WTC11 (cell line): Measurements from ENCODE around the gene PKP4. TPM values are rescaled to one million over a fixed set of nuclear protein-coding genes. Genes with fewer than 3 reads are reported as not detected.
A peak's percentile ranks its signal among the peaks of the same experiment; 100 is the strongest.

Source experiments
- ATAC-seq: fragments of 200-7000 bp; cut with Tn5 transposase; 2 replicates; pipeline ENCODE4 v1.10.0; 2021; ENCODE audit warnings: mild to moderate bottlenecking, moderate library complexity
- CTCF ChIA-PET: fragments of 300-600 bp; sonication (Branson Sonifier 250); formaldehyde crosslinking; loops from one replicate; lab custom pipeline; 2021; ENCODE audit warnings: antibody characterized with exemption; lab: Charles Lee
- POLR2A ChIA-PET: fragments of 350-600 bp; sonication (Branson Sonifier 250); formaldehyde crosslinking; loops from one replicate; lab custom pipeline; 2021; ENCODE audit warnings: antibody characterized with exemption; lab: Charles Lee
- DNase-seq: peaks from one replicate; pipeline ENCODE4 v3.0.0; 2021; ENCODE audit warnings: low spot score
- H3K27ac Mint-ChIP-seq: 2 replicates; pipeline ENCODE4 v1.8.0; 2021; ENCODE audit warnings: mixed read lengths
- H3K27me3 Mint-ChIP-seq: 2 replicates; pipeline ENCODE4 v1.8.0; 2021; ENCODE audit warnings: low read depth, mild to moderate bottlenecking, moderate library complexity, mixed read lengths
- H3K36me3 Mint-ChIP-seq: 2 replicates; pipeline ENCODE4 v1.8.0; 2021; ENCODE audit warnings: mixed read lengths
- H3K4me1 Mint-ChIP-seq: 2 replicates; pipeline ENCODE4 v1.8.0; 2022; ENCODE audit warnings: mixed read lengths
- H3K4me3 Mint-ChIP-seq: 2 replicates; pipeline ENCODE4 v1.8.0; 2021; ENCODE audit warnings: mild to moderate bottlenecking, moderate library complexity, mixed read lengths
- H3K9me3 Mint-ChIP-seq: 2 replicates; pipeline ENCODE4 v1.8.0; 2021; ENCODE audit warnings: mixed read lengths
- MXD4 ChIP-seq: fragments of 250-450 bp; sonication (Bioruptor Pico); IDR thresholded peaks from 2 replicates; pipeline ENCODE4 v1.8.0; 2021; ENCODE audit warnings: mild to moderate bottlenecking, moderate library complexity, borderline replicate concordance
- NR2C2 ChIP-seq: sonication (generic); formaldehyde crosslinking; IDR thresholded peaks from 2 replicates; pipeline ENCODE4 v1.8.0; 2022; ENCODE audit warnings: mild to moderate bottlenecking, missing genetic modification reagents
- SMAD4 ChIP-seq: sonication (generic); formaldehyde crosslinking; IDR thresholded peaks from 2 replicates; pipeline ENCODE4 v1.8.0; 2022; ENCODE audit warnings: mild to moderate bottlenecking, missing genetic modification reagents
- TEAD1 ChIP-seq: sonication (generic); formaldehyde crosslinking; IDR thresholded peaks from 2 replicates; pipeline ENCODE4 v1.8.0; 2022; ENCODE audit warnings: mild to moderate bottlenecking, missing genetic modification reagents
- total RNA-seq: library from RNA; stranded (reverse); gene quantifications from 3 replicates; pipeline ENCODE4 v1.2.3, GENCODE V29; 2021
- TF ChIP-seq, protein P1 (sequence below): sonication (generic); formaldehyde crosslinking; IDR thresholded peaks from 2 replicates; pipeline ENCODE4 v1.8.1; 2022; ENCODE audit warnings: missing genetic modification reagents, borderline replicate concordance
- TF ChIP-seq, protein P2 (sequence below): sonication (generic); formaldehyde crosslinking; IDR thresholded peaks from 2 replicates; pipeline ENCODE4 v1.8.0; 2022; ENCODE audit warnings: mild to moderate bottlenecking, missing genetic modification reagents
- TF ChIP-seq, protein P3 (sequence below): sonication (generic); formaldehyde crosslinking; IDR thresholded peaks from 2 replicates; pipeline ENCODE4 v1.8.1; 2022; ENCODE audit warnings: low read depth, mild to moderate bottlenecking, moderate library complexity, missing genetic modification reagents, borderline replicate concordance
- TF ChIP-seq, protein P4 (sequence below): sonication (generic); formaldehyde crosslinking; IDR thresholded peaks from 2 replicates; pipeline ENCODE4 v1.8.1; 2022; ENCODE audit warnings: mild to moderate bottlenecking, moderate library complexity, missing genetic modification reagents
- TF ChIP-seq, protein P5 (sequence below): fragments of 250-450 bp; sonication (Bioruptor Pico); conservative IDR thresholded peaks from 2 replicates; pipeline ENCODE4 v1.9.0; 2021; ENCODE audit warnings: mild to moderate bottlenecking
- TF ChIP-seq, protein P6 (sequence below): sonication (generic); formaldehyde crosslinking; IDR thresholded peaks from 2 replicates; pipeline ENCODE4 v1.8.0; 2022; ENCODE audit warnings: missing genetic modification reagents
- TF ChIP-seq, protein P7 (sequence below): sonication (generic); formaldehyde crosslinking; IDR thresholded peaks from 2 replicates; pipeline ENCODE4 v1.8.1; 2023; ENCODE audit warnings: mild to moderate bottlenecking, missing genetic modification reagents, moderate library complexity

Gene PKP4
- total RNA-seq, 1 experiment from 2014 or later: 78.9 TPM

DNA sequence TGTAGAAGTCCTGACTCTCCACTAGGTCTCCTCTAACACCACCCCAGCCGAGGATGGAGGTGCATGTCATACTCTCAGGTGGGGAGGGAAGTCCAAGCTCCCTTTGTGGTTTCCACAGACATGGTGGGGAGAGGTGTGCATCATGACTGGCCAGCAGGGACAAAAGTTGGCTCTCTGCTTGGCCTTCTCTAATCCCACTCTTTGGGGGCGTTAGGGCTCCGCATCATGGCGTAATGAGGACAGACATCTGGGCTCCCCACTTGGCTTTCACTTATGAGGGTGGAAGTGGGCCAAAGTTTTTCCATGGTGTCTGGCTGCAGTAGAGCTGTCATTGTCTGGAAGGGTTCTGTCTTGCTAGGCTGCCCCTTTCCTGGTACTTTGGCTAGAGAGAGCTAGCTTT, 257.7 kb downstream of the PKP4 start (continued):
- TF ChIP-seq, protein P1, sequence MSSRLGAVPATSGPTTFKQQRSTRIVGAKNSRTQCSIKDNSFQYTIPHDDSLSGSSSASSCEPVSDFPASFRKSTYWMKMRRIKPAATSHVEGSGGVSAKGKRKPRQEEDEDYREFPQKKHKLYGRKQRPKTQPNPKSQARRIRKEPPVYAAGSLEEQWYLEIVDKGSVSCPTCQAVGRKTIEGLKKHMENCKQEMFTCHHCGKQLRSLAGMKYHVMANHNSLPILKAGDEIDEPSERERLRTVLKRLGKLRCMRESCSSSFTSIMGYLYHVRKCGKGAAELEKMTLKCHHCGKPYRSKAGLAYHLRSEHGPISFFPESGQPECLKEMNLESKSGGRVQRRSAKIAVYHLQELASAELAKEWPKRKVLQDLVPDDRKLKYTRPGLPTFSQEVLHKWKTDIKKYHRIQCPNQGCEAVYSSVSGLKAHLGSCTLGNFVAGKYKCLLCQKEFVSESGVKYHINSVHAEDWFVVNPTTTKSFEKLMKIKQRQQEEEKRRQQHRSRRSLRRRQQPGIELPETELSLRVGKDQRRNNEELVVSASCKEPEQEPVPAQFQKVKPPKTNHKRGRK (CRISPR knock-in tag): no peak
- no peak for TF ChIP-seq TEAD1 (CRISPR knock-in tag)

DNA sequence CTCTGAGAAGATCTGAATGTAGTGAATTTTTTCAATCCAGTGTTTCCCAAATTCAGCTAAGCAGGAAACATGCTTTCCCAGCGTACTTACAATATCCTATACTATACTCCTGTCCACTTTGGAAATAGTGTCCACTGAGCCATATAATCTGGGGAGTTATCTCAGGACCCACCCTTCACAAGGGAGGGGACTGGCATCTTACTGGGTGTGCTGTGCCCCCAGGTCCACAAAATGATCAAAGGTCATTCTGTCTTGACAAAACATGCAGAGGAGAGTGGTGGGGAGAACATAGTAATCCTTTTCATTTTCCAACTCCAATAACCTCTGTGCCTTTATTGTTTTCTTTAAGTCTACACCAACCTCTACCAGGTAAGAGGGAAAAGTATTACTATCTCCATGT, 258.6 kb downstream of the PKP4 start:
- POLR2A ChIA-PET: no interaction called here
- H3K9me3 Mint-ChIP-seq: peaks cover 15% of the 10 kb centered on the region
- DNase-seq: no peak
- TF ChIP-seq MXD4 (CRISPR knock-in tag) (no peak), NR2C2 (CRISPR knock-in tag) (no peak)
- TF ChIP-seq, protein P2, sequence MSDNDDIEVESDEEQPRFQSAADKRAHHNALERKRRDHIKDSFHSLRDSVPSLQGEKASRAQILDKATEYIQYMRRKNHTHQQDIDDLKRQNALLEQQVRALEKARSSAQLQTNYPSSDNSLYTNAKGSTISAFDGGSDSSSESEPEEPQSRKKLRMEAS (CRISPR knock-in tag): no peak
- TF ChIP-seq, protein P3, sequence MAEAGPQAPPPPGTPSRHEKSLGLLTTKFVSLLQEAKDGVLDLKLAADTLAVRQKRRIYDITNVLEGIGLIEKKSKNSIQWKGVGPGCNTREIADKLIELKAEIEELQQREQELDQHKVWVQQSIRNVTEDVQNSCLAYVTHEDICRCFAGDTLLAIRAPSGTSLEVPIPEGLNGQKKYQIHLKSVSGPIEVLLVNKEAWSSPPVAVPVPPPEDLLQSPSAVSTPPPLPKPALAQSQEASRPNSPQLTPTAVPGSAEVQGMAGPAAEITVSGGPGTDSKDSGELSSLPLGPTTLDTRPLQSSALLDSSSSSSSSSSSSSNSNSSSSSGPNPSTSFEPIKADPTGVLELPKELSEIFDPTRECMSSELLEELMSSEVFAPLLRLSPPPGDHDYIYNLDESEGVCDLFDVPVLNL: no peak
- TF ChIP-seq, protein P4, sequence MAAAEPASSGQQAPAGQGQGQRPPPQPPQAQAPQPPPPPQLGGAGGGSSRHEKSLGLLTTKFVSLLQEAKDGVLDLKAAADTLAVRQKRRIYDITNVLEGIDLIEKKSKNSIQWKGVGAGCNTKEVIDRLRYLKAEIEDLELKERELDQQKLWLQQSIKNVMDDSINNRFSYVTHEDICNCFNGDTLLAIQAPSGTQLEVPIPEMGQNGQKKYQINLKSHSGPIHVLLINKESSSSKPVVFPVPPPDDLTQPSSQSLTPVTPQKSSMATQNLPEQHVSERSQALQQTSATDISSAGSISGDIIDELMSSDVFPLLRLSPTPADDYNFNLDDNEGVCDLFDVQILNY (CRISPR knock-in tag): no peak
- no peak overlapping the region for H3K27ac Mint-ChIP-seq
- H3K4me1 Mint-ChIP-seq: peaks cover 12% of the 10 kb centered on the region
- CTCF ChIA-PET: interaction anchor here (1.6 kb wide), 1 partner anchor 9 kb away, joined by 10 read pairs; no protein-coding TSS in a partner anchor
- 0 out of 2 replicates have a peak, but pooled peaks cover 7% of the 10 kb centered on the region for H3K36me3 Mint-ChIP-seq
- ATAC-seq: no peak
- H3K27me3 Mint-ChIP-seq: no peaks in the 10 kb centered on the region; the same call in 1 of the 2 replicates
- H3K4me3 Mint-ChIP-seq: no peak overlapping the region

DNA sequence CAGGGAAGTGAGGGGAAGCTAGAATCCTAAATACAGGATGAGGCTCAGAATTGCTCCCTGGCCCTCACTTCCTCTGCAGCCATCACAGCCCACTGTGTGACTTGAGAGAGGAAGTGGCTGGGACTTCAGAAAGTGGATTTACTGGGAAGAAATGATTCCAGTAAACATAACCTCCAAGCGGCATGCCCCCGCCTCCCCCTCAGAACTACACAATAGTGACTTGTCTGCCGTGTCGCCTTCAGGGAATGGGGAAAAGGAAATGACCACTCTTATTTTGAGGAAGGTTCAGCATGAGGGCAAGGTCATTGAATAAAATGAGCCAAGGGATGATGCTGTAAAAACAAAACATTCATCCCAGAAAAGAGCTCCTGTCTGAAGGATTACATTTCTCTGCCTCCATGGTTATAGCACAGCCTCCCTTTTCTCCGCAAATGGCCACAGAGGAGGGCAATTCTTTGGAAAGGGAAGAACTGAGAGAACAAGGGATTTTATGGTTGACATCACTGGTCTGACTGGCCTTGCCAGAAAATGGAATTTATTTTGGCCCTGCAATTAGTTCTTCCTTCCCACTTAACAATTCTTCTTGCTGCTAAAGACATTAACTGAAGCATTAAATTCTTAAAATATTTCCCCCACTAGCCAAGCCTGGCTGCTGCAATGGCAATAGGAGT, 259.5 kb downstream of the PKP4 start:
- no peak for DNase-seq
- no peak overlapping the region for H3K4me3 Mint-ChIP-seq
- TF ChIP-seq, protein P5, sequence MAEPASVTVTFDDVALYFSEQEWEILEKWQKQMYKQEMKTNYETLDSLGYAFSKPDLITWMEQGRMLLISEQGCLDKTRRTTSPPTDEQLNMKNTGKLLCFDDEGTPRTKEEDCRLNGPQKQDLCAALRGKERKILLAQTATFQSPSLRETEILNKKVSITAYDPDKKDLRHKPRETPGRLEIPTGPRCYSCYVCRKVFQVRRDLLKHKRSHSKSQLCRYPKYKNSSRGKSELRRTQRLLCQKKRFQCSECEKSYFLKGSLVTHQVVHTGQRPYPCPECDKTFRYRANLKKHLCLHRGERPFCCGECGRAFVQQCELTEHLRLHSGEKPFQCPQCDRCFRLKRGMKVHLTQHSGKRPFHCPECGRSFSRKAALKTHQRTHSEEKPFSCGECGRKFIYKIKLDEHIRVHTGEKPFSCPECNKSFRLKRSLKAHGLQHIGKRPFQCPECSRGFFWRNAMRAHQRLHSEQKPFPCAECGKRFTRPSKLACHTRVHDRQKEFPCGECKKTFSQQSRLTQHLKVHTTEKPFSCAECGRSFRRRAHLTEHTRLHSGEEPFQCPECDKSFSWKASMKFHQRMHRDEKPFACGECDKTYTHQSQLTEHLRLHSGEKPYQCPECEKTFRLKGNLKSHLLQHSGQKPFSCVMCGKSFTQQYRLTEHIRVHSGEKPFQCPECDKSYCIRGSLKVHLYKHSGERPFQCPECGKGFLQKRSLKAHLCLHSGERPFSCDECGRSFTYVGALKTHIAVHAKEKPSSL: no peak
- TF ChIP-seq, protein P6, sequence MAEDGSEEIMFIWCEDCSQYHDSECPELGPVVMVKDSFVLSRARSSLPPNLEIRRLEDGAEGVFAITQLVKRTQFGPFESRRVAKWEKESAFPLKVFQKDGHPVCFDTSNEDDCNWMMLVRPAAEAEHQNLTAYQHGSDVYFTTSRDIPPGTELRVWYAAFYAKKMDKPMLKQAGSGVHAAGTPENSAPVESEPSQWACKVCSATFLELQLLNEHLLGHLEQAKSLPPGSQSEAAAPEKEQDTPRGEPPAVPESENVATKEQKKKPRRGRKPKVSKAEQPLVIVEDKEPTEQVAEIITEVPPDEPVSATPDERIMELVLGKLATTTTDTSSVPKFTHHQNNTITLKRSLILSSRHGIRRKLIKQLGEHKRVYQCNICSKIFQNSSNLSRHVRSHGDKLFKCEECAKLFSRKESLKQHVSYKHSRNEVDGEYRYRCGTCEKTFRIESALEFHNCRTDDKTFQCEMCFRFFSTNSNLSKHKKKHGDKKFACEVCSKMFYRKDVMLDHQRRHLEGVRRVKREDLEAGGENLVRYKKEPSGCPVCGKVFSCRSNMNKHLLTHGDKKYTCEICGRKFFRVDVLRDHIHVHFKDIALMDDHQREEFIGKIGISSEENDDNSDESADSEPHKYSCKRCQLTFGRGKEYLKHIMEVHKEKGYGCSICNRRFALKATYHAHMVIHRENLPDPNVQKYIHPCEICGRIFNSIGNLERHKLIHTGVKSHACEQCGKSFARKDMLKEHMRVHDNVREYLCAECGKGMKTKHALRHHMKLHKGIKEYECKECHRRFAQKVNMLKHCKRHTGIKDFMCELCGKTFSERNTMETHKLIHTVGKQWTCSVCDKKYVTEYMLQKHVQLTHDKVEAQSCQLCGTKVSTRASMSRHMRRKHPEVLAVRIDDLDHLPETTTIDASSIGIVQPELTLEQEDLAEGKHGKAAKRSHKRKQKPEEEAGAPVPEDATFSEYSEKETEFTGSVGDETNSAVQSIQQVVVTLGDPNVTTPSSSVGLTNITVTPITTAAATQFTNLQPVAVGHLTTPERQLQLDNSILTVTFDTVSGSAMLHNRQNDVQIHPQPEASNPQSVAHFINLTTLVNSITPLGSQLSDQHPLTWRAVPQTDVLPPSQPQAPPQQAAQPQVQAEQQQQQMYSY: no peak
- TF ChIP-seq, protein P7, sequence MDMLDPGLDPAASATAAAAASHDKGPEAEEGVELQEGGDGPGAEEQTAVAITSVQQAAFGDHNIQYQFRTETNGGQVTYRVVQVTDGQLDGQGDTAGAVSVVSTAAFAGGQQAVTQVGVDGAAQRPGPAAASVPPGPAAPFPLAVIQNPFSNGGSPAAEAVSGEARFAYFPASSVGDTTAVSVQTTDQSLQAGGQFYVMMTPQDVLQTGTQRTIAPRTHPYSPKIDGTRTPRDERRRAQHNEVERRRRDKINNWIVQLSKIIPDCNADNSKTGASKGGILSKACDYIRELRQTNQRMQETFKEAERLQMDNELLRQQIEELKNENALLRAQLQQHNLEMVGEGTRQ (CRISPR knock-in tag): no peak
- TF ChIP-seq SMAD4 (CRISPR knock-in tag): no peak
- TF ChIP-seq, all 79 proteins: peak for 0
- ChIA-PET CTCF (interaction anchor here (1.6 to 2.7 kb wide), 3 partner anchors 8 to 692 kb away, joined by 7 to 11 read pairs (median 10); no protein-coding TSS in a partner anchor), POLR2A (no interaction called here)
- ATAC-seq: peak; percentile 30; the same call in 1 of the 2 replicates
- H3K27ac Mint-ChIP-seq: no peak overlapping the region
- H3K4me1 Mint-ChIP-seq: peaks cover 12% of the 10 kb centered on the region
- H3K9me3 Mint-ChIP-seq: peaks cover 15% of the 10 kb centered on the region
- H3K27me3 Mint-ChIP-seq: no peaks in the 10 kb centered on the region; the same call in 1 of the 2 replicates
- 0 out of 2 replicates have a peak, but pooled peaks cover 7% of the 10 kb centered on the region for H3K36me3 Mint-ChIP-seq
